GM21447 (cell line): ENCODE data around the gene COIL.

Experiments
- ATAC-seq: cut with Tn5 transposase; IDR thresholded peaks from one replicate; pipeline ENCODE4 v1.9.1; 2021; ENCODE audit not compliant: unreplicated experiment

The COIL gene

DNA sequence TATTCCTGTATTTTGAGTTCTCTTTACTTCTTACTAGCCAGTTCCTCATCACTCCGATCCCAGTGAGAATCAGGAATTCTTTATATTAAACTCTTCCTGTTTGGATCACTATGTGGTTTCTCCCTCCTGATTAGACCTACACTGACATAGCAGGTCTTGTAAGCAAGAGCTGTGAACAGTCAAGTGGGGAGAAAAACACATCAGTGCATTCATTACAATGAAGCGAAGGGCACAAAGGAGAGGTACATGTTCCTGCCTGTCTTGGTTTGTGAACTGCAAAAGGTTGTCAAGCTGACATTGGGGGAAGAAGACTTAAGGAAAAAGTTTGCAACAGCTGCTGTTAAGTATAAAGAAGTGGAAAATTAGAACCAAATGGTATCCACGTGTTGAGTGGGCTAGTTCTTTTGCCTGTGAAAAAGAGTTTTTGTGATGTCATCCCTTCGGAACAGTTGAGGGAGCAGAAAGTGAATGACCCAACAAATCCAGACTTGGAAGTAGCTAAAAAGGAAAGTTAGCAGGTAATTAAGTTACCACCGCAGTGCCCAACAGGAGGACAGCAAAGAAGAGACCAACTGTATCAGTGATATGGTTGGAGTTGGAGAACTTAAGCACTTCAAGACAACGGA is 24.0 kb downstream of the COIL start:
- no peak for ATAC-seq

DNA sequence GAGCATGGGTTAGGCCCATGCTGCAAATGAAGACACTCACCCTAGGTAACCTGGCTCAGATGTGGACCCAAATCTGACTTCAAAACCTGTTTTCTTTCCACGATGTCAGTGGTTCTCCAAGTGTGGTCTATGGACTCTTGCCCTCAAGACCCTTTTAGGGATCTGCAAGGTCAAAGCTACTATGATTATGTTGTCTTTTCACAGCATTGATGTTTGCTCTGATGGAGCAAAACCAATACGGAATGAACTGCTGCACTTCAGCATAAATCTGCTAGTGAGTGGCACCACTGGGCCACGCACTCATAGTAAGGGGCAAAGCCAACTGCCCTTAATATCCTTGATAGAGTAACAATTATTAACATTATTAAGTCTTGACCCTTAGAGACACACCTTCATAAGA is 25.4 kb downstream of the COIL start:
- no peak for ATAC-seq

DNA sequence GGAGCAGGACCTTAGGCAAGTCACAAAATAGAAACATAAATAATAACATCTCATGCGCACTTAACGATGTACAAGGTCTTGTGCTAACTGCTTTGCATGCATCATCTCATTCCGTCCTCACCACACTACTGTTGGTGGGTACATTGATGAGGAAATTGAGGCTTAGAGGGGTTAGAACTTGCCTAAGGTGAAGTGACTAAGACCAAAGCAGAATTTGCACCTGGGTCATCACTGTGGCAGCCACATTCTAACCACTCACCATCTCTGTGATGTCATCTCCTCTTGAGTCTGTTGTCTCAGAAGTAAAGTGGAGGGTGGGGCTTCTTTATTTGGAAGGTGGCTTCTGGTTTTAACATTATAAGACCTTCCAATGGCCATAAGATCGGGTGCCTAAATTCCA is 26.6 kb downstream of the COIL start:
- ATAC-seq = no peak

DNA sequence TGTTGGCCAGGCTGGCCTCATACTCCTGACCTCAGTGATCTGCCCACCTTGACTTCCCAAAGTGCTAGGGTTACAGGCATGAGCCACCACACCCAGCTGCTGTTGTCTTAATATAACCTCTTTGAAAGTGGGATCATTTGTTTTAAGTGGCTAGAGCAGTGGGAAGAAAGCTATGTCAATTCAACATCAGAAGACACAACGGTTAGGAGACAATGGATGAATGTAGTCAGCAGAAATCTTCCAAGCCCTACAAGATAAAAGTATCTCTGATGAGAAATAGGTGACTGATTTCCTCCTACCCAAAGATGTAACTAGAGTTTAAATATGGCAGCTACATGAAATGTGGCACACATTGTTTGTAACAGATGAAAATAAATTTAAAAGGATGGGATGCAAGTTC is 27.0 kb downstream of the COIL start:
- ATAC-seq = no peak

DNA sequence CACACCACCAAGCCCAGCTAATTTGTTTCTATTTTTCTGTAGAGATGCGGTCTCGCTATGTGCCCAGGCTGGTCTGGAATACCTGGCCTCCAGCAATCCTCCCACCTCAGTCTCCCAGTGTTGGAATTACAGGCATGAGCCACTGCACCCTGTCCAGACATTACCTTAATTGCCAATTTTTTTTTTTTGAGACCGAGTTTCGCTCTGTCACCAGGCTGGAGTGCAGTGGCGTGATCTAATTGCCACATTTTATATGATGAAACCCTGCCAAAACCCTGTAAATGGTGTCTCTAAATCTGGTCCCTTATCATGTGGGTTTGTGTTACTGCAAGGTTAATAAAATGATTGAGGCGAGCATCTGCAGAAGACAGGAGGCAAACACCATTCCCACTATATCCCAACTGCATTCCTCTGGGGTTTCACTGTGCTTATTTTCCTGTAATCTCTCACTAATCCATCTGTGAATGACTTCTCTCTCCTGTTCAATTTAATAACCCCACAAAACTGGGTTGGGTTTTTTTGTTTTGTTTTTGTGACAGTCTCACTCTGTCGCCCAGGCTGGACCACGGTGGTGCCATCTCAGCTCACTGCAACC is 27.6 kb downstream of the COIL start:
- no peak for ATAC-seq

DNA sequence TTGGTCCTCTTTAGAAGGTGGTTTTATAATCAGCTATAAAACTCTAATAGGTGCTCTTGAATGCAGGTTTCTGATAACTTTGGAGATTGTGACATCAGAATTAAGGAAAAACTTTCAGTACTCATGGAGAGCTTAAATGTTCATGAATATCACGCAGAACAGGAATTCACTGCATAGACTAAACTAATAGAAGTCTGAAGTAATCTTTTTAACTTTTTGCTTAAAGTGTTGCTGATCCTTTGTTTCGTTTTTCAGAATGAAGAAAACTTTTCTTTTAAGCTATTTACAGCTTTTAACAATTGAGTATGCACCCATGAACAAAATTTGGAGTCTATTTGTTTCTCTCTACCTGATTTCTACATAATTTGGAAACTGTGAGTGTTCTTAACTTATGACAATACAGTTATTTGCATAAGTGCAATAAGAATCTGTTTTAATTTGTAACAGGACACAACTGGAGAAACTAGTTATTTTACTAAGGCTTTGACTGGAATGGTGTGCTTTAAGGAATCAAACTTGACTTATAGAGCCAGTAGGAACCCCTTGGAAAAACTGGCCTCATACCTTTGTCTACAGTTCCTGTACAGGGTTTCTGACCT is 30.0 kb downstream of the COIL start:
- no peak for ATAC-seq

DNA sequence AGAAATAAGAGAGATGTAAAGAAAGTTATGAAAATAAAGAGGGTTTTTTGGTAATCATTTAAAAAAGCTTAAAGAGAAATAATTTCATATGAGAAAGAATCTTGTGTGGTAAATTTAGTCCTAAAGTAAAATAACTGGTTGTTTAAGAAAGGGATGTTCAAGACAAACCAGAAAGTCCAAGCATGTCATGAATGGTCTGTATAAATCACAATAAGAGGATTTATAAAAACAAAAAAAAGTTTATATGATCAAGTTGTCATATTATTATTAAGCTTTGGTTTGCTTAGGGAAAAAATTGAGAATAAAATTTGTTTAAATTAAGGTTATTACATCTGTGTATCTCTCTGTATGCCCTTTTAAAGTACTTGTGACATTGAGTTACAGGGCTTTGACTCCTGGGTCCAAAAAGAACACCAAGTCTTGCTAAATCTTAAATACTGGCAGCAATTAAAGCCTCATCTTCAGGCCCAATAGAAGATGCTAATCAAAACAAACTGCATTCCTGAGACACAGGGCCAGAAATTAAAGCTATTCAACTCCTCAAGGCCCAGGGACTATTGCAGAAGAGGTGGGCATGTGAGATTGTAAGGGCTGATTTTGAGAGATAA is 31.4 kb downstream of the COIL start:
- no peak for ATAC-seq

DNA sequence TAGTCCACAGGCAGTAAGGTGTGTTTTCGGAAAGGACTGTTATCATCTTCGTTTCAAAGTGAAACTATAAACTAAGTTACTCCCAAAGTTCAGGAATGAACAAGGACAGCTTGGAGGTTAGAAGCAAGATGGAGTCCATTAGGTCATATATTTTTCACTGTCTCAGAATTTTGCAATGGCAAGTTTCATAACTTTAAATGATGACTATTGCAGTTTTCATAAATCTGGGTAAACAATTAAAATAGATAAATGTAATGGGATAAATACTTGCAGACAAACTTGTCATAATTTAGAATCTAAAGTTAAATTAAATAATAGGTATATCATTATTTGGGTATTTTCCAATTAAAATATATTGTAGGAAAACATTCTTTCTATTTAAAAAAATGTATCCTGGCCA is 32.3 kb downstream of the COIL start:
- no peak for ATAC-seq

DNA sequence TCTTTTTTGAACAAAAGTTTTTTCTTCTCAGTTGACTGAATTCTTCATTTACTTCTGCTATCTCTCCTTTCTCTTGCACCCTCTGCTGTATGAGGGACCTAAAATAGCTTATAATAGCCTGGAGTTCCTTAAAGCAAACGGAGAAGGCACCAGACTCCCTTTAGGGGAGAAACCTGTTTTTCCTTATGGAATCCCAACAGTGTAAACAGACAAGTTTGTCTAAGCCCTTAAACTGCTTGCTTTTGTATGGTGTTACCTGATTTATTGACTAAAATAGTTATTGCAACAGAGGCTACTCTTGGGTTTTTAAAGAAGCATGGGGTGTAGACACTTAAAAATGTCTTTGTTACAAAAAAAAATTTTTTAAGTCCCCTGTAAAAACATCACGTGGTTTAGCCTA is 34.1 kb downstream of the COIL start:
- ATAC-seq = no peak

DNA sequence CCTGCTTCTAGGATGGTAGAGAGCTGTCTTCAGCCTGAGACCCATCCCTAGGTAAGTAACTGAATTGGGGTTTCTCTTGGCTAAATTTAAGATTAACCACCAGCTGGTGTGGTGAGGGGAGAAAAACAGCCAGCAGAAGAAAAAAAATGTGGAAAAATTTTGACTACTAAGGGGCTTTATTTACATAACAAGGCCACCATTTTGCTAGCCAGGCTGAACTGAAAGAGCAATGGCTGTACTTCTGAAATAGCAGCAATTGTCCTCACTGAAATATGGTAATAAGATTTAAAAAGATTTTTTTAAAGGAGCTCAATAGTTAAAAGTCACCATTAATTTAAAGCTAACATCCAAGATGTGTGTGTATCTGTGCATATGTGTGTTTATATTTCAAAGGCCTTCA is 34.6 kb downstream of the COIL start:
- ATAC-seq = no peak

DNA sequence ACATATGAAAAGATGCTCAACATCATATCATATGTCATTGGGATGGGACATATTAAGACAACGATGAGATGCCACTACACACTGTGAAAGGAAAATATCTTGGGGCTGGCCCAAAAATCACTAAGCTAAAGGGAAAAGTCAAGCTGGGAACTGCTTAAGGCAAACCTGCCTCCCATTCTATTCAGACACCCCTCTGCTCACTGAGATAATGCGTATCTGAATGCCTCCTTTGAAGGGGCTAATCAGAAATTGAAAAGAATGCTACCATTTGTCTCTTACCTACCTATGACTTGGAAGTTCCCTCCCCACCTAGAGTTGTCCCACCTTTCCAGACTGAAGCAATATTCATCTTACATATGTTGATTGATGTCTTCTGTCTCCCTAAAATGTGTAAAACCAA is 35.8 kb downstream of the COIL start:
- no peak for ATAC-seq

DNA sequence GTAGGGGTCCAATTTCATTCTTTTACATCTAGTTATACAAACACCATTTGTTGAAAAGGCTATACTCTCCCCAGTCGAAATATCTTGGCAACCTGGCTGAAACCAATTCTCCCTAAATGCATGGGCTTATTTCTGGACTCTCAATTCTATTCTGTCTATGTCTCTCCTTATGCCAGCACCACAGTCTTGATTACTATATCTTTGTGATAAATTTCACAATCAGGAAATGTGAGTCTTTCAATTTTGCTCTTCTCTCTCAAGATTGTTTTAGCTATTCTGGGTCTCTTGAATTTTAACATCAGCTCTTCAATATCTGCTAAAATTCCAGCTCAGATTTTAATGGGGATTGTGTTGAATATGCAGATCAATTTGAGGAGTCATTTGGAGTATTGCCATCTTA is 41.1 kb downstream of the COIL start:
- no peak for ATAC-seq

DNA sequence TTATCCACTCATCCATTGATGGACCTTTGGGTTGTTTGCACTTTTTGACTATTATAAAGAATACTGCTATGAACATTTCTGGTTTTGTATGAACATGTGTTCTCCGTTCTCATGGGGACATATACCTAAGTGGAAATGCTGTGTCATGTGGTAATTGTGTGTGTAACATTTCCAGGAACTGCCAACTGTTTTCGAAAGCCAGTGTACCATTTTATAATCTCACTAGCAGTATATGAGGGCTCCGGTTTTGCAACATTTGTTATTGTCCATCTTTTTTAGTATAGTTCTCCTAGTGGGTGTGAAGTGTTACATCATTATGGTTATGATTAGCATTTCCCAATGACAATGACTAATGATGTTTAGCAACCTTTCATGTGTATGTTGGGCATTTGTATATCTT is 41.9 kb downstream of the COIL start:
- no peak for ATAC-seq

DNA sequence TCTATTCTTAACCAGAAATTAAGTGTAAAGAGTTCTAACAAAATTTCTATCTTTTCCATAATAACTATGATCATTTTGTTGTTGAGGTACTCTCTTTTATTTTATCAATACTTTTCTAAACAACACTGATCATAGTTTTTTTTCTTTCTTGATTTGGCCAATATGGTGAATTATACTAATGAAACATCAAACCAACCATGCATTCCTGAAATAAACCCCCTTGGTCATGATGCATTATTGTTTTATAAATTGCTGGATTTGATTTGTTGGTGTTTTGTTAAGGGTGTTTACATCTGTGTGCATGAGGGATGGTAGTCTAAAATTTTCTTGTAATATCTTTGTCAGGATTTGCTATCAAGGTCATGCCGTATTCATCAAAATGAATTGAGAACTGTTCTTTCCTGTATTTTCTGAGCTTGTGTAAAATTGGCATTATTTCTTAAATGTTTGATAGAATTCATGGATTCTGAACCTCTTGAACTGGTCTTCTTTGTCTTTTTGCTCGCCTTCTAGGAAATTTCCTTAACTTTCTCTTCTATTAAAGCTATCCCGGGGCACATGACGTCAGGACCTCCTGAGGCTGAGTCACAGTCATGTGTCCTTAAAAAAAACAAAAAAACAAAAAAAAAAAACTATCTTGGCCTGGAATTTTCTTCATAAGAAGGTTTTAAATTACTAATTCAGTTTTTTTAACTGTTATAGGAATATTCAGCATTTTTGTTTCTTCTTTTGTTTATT is 43.1 kb downstream of the COIL start:
- ATAC-seq = no peak

DNA sequence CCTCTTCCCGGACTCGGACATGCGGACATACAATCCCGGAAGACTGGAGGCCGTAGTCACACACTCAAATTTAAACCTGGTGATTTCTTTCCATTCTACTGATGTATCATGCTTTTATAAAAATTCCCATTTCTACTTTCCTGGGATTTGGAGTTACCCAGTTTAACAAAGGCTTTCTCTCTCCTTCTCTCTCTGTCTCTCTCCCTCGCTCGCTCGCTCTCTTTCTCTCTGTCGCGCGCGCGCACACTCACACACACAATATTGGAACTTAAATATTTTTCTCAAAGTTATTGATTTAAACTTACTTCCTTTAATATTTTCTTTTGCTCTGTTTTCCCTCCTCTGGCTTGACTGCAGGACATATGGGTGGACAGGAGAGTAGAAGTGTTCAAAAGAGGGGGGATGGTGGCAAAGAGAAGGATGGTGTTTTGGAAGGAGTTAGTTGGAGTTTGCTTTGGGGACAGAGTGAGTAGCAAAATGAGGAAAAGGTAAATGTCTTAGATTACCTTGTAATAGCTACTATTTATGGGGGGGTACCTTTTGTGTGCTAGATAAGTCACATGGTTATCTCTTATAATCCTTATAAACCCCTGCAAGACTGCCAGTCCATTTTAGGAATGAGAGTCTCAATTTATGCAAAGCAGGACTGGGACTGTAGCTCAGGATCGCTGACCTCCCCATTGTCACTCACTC is 46.1 kb downstream of the COIL start:
- ATAC-seq = no peak

DNA sequence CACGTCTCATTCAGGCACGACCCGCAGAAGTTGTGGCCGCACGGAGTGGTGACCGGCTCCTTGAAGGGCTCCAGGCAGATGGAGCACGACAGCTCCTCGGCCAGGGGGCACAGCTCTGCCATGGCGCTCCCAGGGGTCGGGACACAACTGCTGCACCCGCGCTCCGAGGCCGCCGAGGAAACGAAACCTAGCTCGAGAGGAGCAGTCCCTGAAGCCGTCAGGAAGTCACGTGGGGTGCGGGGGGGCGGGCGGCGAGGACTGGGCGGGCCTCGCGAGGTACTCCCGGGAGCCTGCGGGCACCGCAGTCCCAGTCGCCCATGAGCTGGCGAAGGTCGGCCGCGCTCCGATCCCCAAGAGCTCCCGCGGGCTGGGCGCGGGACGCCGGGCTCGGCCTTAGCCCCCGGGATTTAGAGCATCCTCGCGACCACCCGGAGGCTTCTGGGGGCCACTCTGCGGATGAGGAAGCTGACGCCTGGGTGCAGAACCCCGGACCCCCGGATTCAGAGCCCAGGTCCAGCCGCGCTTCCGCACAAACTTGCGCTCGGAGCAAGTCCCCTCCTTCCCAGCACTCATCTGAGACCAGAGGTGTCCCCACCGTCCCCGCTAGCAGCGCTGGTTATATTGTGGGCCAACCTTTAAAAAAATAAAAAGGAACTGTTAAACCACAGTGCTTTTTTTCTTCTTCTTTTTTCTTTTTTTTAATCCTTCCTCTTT is 46.8 kb downstream of the COIL start, which contains the start of gene TRIM25:
TSS of gene TRIM25 (minus strand) at position 183 of the 714 bp plus-strand sequence. CDS start at position 122, 61 bp downstream.
- ATAC-seq = peak; percentile 61

DNA sequence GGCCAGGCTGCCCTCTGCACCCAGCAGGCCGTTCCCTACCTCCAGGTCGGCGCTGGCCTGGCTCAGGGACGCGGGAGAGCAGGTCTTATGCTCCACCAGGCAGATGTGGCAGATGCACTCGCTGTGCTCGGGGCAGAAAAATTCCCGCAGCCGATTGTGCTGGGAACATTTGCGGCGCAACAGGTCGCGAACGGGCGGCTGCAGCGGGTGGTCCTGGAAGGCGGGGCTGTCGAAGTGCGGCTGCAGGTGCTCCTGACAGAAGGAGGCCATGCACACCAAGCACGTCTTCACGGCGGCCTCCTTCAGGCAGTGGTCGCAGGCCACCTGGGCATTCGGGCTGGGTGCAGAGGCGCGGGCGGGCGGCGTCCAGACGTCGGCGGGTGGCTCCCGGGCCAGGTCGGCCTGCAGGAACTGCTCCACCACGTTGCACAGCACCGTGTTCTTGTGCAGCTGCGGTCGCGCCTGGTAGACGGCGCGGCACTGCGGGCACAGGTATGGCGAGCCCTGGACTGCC is 47.4 kb downstream of the COIL start:
- ATAC-seq = peak; percentile 30

DNA sequence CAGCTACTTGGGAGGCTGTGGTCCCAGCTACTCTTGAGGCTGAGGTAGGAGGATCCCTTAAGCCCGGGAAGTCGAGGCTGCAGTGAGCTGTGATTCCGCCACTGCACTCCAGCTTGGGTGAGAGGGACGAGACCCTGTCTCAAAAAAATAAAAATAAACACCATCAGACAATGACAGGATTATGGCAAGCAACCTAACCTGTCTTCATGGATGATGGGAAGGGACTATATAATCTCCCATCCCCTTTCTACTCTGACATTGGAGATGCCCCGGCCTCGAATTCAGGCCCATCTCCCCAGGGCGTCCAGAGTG is 47.9 kb downstream of the COIL start:
- ATAC-seq = no peak

DNA sequence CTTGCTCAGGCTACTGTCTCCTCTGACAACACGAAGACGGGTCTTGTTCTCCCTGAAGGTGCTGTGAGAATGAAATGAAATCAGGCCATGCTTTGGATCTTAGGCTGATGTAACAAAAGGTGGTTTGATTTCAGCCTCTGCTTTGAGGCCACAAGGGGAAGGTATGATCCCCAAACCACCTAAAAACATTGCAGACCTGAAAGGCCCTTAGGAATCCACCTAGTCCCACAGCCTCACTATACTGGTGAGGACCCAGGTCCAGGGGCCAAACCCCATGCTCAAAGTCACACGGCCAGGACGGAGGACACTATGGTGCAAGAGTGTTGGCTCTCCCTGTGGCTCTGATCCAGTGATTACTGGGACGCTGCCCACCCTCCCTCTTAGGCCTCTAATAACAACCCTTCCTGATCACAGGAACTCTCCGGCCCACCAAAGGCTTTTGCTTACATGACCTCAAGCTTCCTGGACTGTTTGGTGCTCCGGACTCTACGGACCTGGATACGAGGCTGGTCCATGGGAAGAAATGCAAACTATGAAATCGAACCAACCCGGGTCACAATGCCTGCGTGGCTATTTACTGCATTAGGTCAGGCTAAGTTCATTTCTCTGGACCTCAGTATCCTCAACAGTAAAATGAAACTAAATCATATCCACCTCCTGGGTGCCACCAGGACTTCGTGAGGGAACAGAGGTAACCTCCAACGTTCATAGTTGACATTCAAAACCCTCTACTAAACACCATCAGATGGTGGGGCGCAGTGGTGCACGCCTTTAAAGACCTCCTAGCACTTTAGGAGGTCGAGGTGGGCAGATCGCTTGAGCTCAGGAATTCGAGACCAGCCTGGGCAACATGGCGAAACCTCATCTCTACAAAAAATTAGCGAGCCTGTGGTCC is 48.5 kb downstream of the COIL start:
- ATAC-seq = no peak
